Ovary (tissue), 3 donors: ENCODE data around the gene DDX51.

ENCODE experiments used
- CTCF ChIP-seq, 3 donors: fragments of 450-650 bp in 2 of 3; fragments of 200-600 bp in 1 of 3; IDR thresholded peaks; one replicate each; pipeline versions ENCODE4 v1.5.1 to v1.8.0; 2016 to 2022; ENCODE audit warnings: antibody characterized with exemption in 3 of 3, mild to moderate bottlenecking in 1 of 3
- POLR2A ChIP-seq: fragments of 450-650 bp; IDR thresholded peaks from one replicate; pipeline ENCODE4 v1.6.1; 2017; ENCODE audit warnings: antibody characterized with exemption, mild to moderate bottlenecking, moderate library complexity
- donor health status: DM: no; HTN: no; CAD: no.

DNA sequence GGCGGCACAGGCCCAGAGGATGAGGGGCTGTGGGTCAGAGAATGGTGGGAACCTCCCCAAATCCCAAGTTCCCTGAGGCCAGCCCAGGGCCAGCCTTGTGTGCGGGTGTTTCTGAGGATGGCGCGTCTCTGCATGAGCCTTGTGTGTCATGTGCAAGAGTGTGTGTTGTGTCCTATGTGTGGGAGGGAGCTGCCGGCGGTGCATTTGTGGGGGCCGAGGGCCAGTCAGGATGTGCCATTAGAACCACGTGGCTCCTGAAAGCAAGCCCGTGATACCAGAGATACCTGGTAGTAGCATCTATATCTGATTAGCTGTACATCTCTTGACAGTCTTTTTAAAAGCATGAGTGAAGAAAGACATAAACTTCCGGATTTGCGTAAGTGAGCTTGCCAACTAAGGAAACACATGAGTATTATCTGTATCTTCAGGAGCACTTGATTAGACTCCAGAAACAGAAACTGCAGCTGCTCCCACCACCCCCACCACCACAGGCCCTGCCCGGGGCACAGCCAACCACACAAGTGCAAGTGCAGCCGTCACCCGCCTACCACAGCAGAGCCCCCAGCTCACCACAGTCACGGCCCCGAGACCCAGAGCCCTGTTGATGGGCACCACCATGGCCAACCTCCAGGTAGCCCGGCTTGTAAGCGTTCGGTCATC is 19.2 kb downstream of the DDX51 start:
- TF ChIP-seq POLR2A: no peak
- TF ChIP-seq CTCF (IDR thresholded peaks at IDR 0.05): no peak
